ENCODE measurements around the gene MATN1. TPM values are rescaled to one million over a fixed set of nuclear protein-coding genes. Genes with fewer than 3 reads are reported as not detected.

The MATN1 gene
- total RNA-seq, 1 donor from 2014 or later = 0.85 TPM

DNA sequence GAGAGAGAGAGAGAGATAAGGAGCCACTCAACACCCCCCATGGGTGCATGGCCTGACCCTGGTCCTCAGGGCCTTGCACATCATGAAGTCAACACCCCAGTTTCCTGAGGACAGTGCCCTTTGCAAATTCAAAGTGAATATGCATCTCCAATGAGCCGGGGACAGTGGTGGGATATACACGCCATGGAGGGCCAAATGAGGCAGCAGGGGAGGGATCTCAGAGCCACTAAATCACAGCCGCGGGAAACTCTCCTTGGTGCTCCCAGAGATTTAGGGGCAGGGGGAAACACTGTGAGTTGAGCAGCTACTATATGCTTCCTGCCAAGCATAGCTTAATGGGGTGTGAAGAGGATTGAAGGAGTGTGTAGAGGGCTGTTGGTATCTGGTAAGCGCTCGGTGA lies 35.5 kb downstream of the MATN1 start:
- H3K9me3 ChIP-seq = no peaks in the 10 kb centered on the region
- intact Hi-C loops (cut with DNase I) = no loop called here
- no peaks in the 10 kb centered on the region for H3K4me1 ChIP-seq
- H3K27ac ChIP-seq = no peak overlapping the region
- H3K27me3 ChIP-seq = peaks cover 10% of the 10 kb centered on the region
- no peaks in the 10 kb centered on the region for H3K36me3 ChIP-seq
- no peak for TF ChIP-seq CTCF (IDR thresholded peaks at IDR 0.05)
- H3K4me3 ChIP-seq = no peak overlapping the region
- no peak for DNase-seq (ENCODE audit: low spot score in 2 of 2)

GRCh38 chr1:30686236-30686935 lies 37.0 kb downstream of the MATN1 start:
- Histone ChIP-seq H3K27ac (no peak overlapping the region), H3K4me3 (no peak overlapping the region), H3K4me1 (no peaks in the 10 kb centered on the region), H3K36me3 (no peaks in the 10 kb centered on the region), H3K27me3 (peaks cover 10% of the 10 kb centered on the region), H3K9me3 (no peaks in the 10 kb centered on the region)
- no peak for TF ChIP-seq CTCF (IDR thresholded peaks at IDR 0.05)
- DNase-seq (ENCODE audit: low spot score in 2 of 2) = no peak
- intact Hi-C loops (cut with DNase I) = no loop called here

DNA sequence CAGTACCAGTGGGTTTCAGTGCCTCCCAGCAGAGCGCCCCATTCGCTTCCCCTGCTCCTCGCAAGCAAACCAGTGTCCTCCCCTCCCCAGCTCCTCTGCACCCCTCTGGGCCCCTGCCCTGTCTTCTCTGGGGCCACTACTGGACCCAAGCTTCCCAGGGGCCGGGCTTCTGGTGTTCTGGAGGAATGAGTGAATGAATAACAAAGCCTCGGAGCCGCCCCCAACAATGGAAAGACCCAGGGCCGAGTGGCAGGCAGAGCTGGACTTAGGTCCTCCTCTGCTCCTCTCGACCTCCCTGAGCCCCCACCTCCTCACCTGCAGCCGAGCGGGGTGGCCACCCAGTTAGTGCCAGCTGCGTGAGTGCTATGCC lies 37.6 kb downstream of the MATN1 start:
- no peaks in the 10 kb centered on the region for H3K9me3 ChIP-seq
- TF ChIP-seq CTCF (IDR thresholded peaks at IDR 0.05) = no peak
- intact Hi-C loops (cut with DNase I) = no loop called here

DNA sequence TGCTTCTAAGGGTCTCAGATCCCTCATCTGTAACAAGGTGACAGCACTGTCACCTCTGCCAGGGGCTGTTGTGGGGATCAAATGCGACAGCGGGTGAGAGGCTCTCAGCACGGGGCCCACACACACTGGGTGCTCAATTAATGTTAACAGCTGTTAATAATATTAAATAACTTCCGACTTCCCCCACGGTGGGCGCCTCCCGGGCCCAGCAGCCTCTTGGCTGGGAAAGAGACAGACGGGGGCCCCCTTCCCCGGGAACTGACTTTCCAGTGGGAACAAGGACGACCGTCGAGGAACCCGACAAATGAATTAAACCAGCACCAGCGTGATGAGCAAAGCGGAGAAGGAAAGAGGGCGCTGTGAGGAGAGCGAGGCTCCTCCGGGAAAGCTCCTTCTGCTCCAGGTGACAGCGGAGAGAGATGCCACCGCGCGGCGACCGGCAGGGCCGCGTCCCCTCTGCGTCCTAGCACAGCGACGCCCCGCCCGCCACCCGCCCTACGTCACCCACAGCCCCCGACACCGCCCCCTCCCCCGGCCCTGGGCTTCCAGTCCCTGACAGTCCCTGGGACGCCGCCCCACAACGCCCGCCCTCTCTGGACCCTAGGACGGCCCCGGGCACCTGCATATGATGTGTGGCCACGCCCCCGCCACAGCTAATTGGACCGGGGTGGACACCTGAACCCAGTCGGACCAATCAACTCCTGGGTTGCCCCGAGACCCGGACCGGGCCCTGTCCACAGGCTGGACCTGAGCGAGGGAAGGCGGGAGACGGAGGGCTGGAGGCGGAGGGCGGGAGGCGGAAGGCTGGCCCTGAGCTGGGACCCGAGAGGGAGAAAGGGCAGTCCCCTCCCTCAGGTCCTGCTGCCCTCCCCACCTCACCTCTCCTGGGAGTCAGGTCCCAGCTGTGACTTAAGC lies 38.2 kb downstream of the MATN1 start:
- intact Hi-C loops (cut with DNase I) = no loop called here
- peaks cover 10% of the 10 kb centered on the region for H3K27me3 ChIP-seq
- no peaks in the 10 kb centered on the region for H3K36me3 ChIP-seq
- H3K4me1 ChIP-seq = no peaks in the 10 kb centered on the region
- no peak overlapping the region for H3K27ac ChIP-seq
- peak overlapping the region; percentile 20 to 23 for H3K4me3 ChIP-seq
- no peak for TF ChIP-seq CTCF (IDR thresholded peaks at IDR 0.05)
- H3K9me3 ChIP-seq = no peaks in the 10 kb centered on the region
- no peak for DNase-seq (ENCODE audit: low spot score in 2 of 2)

More for the DNA sequence above, 37.6 kb downstream of the MATN1 start:
- Histone ChIP-seq H3K4me3 (no peak overlapping the region), H3K27me3 (peaks cover 10% of the 10 kb centered on the region), H3K27ac (no peak overlapping the region), H3K36me3 (no peaks in the 10 kb centered on the region), H3K4me1 (no peaks in the 10 kb centered on the region)
- DNase-seq (ENCODE audit: low spot score in 2 of 2) = no peak

DNA sequence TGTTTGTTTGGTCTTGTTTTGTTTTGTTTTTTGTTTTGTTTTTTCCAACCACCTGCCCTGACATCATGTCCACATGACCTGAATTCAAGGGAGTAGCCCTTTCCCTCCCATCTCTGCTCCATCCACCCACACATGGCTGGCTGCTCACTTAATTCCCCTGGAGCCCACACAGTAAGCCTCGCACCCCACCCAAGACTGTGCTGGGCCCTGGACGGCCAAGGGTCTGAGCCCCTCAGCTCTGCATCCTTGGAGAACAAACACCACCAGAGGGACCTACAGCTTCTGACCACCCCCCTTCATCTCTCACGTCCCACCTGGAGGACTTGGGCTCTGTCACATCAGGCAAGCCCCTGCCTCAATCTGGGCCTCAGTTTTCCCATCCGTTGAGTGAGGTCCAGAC lies 39.1 kb downstream of the MATN1 start:
- Histone ChIP-seq H3K9me3 (no peaks in the 10 kb centered on the region), H3K27ac (no peak overlapping the region), H3K27me3 (peaks cover 10% of the 10 kb centered on the region), H3K4me1 (no peaks in the 10 kb centered on the region), H3K4me3 (no peak overlapping the region), H3K36me3 (no peaks in the 10 kb centered on the region)
- TF ChIP-seq CTCF (IDR thresholded peaks at IDR 0.05) = no peak
- intact Hi-C loops (cut with DNase I) = no loop called here
- no peak for DNase-seq (ENCODE audit: low spot score in 2 of 2)

All from ascending aorta (tissue), 2 donors.